Measurements from ENCODE around the gene DOCK2.

Gene DOCK2

DNA sequence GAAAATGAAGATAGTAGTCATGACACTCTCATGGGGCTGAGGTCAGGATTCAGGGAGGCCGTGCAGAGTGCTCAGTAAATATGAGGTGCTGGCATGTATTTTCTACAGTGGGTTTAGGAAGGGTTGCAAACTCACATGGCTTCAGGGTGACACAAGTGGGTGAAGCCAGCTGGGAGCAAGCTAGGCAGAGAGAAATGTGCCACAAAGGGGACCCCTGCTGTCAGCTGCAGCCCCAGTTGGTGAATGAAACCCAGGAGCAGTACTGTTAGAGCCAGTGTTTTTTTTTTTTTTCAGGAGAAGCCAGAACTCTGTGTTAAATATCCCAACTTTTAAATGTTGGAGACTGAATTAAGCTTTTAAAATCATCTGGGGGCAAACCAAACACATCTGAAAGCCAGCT lies 267.9 kb downstream of the DOCK2 start:
- DNase-seq (ENCODE audit: low read depth) = no peak

DNA sequence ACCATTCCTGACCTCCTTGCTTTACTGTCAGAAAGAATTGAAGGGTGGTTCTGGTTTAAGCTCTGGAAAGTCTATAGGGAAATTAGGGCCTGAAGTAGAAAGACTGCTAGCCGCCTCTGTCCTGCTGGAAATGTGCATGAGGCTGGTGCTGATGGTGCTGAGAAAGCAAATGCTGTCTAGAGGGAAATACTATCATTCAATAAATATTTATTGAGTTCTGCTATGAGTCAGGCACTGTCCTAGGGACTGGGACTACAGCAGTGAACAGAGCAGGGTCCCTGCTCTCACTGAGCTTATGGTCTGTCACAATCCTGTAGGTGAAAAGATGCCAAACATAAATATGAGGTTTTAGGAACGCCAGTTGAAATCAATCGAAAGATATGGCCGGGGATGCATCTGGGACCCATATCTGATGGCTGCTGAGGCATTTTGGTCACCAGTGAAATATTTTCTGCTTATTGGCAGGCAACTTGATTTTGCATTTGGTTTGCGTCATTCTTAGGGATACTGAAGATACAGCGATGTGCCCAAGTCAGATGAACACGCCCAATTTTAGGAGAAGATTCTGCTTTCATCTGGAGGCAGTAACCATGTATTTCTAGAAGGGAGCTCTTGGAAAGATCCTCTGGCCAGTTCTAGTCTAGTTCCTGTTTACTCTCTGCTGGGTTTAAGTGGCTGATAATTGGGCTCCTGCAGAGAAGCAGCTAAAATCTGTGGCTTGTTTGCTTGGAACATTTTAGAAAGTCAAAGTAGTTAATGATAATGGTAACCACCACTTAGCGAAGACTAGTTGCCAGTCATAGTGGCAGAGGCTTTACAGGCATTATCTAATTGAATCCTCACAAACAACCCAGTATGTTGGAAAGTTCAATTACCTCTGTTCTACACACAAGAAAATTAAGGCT lies 269.9 kb downstream of the DOCK2 start:
- DNase-seq (ENCODE audit: low read depth) = no peak

DNA sequence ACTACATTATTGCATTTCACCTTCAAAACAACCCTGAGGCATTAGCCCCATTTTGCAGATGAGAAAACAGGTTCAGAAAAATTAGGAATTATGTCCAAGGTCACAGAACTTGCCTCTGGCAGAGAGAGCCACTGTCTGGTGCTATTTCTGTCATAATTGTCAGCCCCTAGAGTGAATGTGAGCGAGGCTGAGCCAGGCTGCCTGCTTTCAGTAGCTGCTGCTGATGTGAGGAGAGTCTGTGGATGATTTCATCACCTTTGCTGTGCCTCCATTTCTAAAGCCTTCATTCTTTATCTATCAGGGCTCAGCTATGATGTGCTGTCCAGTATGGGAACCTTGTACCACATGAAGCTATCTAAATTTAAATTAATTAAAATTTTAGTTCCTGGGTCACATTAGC lies 271.8 kb downstream of the DOCK2 start:
- no peak for DNase-seq (ENCODE audit: low read depth)

DNA sequence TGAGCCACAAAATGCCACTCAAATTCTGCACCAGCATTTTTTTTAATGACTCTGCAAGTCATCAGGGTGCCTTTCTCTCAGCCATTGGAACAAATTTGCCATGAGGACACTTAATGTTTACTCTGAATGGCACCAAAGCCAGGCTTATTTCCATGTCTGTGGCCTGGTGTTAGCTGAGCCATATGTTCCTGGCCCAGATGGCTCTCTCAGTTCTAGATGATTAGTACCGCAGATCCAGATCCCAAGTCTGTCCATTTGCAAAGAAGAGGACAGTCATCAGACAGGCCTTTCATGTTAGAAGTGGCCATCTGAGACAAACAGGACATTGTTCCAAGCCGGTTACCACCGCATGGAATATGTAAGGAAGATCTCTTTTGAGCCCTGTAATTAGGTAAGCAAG lies 272.9 kb downstream of the DOCK2 start:
- no peak for DNase-seq (ENCODE audit: low read depth)

DNA sequence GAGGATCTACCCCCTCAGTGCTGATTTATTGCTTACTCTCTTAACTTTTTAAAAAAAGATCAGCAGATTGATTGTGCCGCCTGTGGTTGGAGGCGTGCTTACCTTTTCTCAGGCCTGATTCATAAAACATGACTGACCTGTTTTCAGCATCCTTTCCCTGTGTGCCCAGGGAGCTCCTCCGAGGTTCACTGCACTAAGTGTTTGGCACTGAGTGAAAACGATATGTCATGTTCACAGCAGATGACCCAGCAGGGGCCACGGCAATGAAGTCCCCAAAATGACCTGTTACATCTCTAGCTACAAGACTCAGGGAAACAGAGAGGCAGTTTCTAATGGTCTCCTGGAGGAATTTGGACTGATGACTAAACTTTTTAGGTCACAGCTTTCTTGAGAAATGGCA lies 273.3 kb downstream of the DOCK2 start:
- DNase-seq (ENCODE audit: low read depth) = no peak

DNA sequence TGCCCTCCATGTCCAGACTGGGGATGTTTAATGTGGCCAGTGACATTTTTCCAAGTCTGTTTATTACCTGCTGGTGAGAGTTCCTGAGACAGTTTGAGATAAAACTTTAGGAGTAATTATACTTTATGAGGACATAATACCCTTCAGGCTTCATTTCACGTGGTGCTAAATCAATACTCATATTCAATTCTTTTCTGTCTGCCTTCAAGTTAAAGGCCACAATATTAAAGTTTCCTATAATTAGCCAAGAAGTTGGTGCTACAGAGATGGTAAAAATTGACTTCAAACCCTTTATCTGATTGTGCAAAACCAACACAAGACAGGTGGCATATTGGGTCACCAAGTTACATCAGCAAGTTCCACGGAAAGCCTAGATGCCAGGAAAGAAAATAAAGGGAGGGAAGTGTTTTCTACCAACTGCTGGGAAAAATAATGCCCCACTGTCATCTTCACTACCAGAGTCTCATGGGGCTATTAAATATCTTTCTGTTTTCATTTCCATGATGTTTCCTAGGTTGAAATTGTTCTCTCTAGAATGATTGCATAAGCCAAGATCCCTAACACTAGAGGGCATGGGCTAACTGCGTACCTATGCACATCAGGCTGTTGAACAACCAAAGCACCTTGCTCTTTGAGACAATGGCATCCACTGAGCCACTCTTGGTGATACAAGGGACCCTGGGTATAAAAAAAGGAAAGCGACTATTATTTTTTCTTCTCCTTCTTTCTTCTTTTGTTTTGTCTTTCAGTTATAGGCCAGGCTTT lies 274.6 kb downstream of the DOCK2 start:
- DNase-seq (ENCODE audit: low read depth) = no peak

DNA sequence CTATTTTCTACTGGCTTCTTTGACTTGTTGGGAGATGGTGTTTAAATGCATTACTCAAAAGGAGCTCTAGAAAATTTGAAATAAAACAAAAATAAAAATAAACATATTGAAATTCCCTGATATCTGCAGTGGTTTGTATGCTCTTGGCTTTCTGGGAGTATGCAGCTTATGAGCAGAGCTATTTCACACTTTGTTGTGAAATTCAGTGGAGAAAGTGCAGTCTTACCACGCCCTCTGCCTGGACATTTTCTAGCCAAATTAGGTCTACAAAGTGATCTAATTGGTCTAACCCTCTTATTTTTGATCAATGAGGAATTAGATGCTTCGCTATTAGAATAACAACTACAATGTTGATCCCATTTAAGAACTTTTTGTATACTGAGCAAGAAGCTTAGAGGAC lies 276.4 kb downstream of the DOCK2 start:
- DNase-seq (ENCODE audit: low read depth) = no peak

DNA sequence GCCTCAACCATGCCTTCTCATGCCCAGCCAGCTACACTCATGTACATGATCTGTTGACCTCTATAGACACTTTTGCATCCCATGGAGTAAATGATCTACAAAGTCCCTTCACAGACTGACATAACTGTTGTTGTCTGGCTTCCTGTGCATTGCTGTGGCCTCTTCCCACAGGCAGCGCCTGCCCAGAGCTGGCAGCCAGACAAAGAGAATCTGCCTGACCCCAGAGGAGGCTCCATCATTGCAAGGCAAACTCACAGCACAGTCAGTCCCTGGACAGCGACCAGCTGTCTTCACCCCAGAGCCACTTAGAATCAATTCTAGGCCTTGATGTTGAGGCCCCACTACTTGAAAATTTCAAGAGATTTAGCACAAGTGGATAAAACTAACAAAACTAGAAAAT lies 277.7 kb downstream of the DOCK2 start:
- peak; percentile 22 for DNase-seq (ENCODE audit: low read depth)

DNA sequence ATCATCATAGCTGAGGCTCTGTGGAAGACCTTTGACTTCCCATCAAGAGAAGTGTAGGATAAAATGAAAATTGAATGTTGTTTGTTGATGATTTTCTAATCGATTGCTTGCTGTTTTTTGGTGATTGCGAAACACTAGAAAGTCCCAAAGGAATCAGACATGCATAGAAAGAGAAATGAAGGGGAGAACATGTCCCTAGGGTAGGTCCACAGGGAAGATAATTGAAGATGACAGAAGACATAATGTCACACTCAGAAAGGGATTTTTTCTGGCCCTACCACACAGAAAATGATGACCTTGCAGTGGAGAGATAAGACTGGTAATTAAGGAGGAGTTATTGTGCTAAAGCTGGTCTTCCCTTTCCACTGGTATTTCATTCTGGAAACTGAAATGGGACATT lies 280.4 kb downstream of the DOCK2 start:
- no peak for DNase-seq (ENCODE audit: low read depth)

DNA sequence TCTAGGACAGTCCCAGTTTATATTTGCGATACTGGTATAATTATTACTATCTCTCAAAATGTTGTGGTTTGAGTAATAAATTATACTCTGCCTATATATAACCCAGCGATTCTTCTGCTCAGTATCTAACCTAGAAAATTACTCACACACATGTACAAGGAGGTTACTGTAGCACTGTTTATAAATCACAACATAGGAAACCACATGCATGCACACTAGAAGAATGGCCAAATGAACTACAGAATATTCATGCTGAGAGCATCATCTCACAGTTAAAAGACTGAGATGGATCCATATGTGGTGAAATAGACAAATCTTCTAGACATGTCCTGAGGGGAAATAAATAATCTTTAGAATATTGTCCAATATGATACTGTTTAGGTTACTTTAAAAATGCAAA lies 281.2 kb downstream of the DOCK2 start:
- no peak for DNase-seq (ENCODE audit: low read depth)

DNA sequence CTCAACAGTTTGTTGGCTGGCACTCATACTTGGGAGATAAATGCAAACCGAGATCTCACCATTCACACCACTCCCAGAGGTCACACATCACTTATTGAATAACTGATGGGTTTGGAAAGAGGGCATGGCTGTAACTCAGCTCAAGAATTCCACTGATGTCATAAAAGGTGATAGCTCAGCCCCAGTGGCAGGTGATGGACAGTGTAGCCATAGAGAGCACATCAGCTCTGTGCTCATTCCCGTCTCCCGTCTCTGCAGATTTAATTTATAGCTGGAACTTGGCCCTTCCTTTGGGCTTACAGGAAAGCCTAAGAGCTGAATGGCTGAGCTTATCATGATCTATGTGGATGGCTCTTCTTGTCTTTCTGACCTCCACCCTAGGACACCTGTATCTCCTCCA lies 283.4 kb downstream of the DOCK2 start:
- no peak for DNase-seq (ENCODE audit: low read depth)

DNA sequence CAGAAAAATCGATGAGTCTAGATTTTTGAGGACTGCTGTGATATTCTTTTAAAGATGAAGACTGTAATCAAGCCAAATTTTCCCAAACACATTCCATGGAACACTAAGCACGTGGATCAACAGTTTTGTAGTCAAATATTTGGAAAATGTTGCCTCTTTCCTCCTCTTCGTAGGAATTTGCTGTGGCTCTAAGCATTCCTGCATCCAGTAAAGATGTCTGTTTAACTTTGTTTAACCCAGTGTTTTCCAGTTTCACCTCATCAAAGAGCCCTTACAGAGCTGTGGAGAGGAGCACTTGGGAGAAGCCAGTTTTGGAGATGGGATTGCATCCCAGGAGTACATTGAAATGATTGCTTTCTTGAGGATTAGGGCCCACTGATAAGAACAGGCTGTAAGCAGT lies 284.3 kb downstream of the DOCK2 start:
- DNase-seq (ENCODE audit: low read depth) = no peak

DNA sequence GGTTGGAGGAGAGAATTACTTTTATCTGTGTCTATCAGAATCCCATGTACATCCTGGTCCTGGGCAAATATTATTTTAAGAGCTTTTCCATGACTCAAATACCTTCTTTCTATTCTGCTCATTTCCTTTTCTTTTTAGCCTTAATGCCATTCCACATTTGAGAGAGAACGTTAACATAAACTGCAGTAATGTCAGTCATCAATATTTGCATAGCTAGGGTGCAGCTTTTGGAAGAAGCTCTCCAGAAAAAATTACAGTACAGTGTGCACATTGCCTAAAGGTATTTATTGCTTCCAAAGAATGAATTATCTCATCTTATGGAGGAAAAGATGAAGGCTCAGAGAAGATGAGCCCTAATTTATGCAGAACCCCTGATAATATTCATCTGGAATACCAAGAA lies 284.9 kb downstream of the DOCK2 start:
- DNase-seq (ENCODE audit: low read depth) = no peak

DNA sequence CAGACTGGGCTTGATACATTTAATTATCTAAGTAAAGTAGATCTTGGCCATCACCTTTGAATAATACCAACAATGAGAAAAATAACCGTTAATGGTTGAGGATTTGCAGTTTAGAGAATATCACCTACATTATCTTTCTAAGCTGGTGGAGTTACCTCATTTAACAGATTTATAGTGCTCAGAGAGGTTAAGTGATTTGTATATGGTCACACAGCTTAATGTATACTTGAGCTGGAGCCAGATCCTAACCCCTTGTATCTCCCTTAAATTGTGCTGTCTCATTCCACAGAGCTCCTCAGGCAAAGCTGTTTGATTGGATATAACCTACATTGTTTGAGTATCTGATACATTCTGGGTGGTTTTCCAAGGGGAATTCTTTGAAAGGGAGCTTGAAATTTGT lies 285.4 kb downstream of the DOCK2 start:
- no peak for DNase-seq (ENCODE audit: low read depth)

DNA sequence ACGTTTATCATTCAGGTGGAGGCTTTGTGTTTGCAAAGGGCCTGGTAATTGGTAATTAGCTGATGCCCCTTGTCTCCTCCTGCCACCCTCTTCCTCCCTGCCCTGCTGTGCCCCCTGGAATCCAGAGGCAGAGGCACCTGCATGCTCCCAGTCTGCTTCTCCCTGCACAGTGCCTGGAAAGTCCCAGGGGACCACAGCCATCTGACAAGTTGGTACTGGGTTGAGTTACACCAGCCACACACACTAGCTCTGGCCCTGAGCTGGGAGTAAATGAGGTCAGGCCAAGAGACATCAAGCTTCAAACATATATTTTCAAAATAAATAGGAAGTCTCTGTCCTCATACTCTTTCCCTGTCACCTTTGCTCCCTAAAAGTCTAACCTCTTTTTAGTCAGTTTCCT lies 286.9 kb downstream of the DOCK2 start:
- no peak for DNase-seq (ENCODE audit: low read depth)

DNA sequence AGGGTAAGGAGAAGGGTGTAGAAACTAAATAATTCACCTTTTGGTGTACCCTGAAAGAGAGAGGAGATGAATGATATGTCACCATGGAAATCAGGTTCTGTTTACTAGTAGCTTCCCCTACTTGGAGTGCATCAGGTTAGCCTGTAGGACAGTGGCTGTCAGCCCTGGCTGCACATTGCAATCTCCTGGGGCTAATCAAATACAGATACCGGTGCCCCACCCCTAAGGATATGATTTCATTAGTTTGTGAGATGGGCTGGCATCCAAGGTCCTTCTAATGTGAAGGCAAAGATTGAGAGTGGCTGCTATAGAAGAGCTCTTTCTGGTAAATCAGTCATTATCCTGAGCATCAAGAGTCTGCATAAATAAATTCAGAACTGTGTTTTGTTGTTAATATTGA lies 296.1 kb downstream of the DOCK2 start:
- DNase-seq (ENCODE audit: low read depth) = no peak

DNA sequence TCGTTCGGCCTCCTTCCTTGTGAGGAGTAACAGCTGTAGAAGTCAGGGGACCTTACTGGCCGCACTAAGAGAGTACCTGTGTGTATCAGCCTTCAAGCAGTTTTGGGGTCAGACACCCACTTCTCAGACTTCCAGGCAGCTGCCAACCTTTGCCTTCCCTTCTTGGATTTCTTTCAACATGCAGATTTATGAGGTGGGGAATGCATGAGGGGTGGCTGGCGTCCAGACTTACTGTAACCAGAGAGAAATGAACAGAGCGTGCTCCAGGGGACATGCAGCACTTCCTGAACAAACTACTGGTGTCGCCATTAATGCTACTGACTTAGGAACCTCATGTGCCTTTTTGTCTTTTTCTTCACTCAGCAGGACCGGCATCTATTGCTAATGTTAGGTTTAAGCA lies 296.5 kb downstream of the DOCK2 start:
- no peak for DNase-seq (ENCODE audit: low read depth)

DNA sequence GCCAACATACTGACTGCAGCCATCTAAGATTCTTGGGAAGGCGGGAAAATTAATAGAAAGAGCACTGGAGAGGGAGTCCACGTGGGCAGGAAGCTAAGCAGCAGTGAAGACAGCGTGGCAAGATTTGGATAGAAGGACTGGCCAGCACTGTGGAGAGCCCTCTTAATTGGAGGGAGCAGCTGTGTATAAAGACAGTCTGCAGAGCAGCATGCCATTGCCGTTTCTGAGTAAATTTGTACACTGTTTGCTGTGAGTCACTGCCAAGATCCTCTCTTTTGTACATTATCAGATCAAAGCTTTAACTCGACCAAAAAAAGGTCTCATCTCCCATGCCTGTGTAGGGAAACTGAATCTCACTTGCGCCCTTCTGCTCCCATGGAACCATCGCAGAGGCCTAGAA lies 297.9 kb downstream of the DOCK2 start:
- no peak for DNase-seq (ENCODE audit: low read depth)

DNA sequence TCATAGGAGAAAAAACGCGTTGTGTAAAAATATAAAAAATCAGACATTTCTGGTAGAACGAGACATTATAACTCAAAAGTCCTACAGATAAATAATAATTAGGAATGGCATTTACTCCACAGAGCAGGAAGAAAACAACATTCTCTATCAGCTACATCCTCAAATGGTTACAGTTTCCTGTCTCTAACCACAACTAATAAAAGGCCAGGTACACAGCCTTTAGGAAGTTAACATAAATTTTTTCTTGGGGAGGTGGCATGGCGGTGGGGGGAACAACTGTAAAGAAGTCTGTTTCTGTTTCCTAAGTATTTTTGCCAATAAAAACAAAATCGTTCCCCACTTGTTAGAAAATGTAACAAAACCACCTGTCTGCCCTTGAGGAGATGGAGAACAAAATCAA lies 298.7 kb downstream of the DOCK2 start:
- no peak for DNase-seq (ENCODE audit: low read depth)

DNA sequence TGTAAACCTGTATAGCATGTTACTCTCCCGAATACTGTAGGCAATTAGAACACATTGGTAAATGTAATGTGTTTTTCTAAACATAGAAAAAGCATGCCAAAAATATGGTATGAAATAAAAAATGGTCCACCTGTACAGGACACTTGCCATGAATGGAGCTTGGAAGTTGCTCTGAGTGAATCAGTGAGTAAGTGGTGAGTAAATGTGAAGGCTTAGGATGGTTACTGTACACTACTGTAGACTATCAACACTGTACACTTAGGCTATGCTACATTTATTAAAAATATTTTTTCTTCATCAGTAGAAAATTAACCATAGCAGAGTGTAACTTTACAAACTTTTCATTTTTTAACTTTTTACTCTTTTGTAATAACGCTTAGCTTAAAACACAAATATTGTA lies 301.4 kb downstream of the DOCK2 start:
- no peak for DNase-seq (ENCODE audit: low read depth)

DNA sequence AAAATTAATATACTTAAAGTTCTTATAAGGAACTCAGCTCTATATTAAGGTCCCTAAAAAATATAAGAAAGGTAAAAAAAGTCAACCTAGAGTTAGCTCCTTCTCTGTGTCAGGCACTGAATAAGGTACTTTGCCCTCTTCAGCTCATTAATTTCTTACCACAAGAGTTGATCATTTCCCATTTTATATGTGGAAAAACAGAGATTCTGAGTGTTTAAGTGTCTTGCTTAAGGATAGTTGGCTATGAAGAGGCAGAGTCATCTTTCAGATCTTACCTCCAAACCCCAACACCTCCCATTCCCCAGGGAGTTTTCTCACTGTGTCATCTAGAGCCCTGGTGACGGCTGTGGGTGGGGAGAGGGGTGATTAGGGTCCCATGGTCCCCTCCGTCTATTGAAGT lies 302.7 kb downstream of the DOCK2 start:
- no peak for DNase-seq (ENCODE audit: low read depth)

DNA sequence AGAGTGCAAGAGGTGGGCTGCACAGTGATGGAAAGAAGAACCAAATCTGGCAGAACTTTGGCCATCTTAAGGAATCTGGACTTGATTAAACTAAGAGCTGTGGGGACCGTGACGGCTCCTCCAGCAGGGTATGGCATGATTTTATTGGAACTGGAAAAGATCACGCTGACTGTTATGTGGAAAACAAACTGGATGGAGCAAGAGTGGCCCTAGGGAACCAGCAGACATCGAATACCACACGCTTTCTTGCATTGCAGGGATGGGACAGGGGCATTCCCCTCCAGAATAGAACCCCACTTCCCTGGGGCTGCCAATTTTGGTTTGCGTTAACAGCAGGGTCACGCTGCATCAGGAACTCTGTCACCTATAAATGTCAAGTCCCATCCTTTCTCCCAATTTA lies 304.5 kb downstream of the DOCK2 start:
- no peak for DNase-seq (ENCODE audit: low read depth)

DNA sequence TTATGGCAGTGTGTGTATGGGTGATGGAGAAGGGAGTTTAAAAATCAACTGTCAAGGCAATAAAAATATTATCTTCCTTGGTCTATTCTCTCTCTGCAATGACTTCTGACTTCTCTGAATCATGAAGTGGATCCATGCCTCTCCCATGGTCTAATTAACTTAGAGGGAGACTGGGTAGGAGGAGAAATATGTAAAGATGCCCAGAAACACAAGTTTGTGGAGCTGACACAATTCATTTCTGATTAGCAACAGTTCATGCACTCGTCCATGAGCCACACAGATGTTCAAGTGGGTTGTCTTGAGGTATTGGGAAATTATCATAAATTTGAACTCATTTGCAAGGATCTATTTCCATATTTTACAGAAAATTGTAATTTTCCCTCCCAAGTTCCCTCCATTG lies 305.1 kb downstream of the DOCK2 start:
- no peak for DNase-seq (ENCODE audit: low read depth)

DNA sequence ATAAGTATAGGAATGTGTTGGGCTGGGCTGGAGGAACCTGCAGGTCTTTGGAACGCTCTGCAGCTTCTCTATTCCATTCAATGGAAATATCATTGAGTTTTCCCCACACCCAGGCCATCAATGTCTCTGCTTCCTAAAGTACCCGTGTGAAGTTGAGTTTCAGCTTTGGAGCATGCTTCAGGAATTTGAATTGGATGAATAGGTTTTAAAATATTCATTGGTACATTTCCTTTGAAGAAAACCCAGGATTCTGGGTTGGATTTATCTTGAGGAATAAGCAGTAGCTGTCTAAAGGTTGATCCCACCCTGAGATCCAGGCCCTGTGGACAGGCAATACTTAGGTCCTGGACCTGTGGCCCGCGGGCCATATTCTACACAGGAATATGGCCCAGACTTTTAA lies 306.0 kb downstream of the DOCK2 start:
- no peak for DNase-seq (ENCODE audit: low read depth)

Data from stromal cell of bone marrow (primary cell).